HG02623 (cell line): Measurements from ENCODE around the gene LCORL.
"Not testable (repeated sequence)": the region's sequence is repeated elsewhere in the genome, so short reads cannot be mapped to it uniquely, and the experiment has no call there.

Experiments used
- ATAC-seq: cut with Tn5 transposase; IDR thresholded peaks from one replicate; pipeline ENCODE4 v1.9.1; 2021; ENCODE audit warnings: moderate library complexity; ENCODE audit not compliant: unreplicated experiment

Gene LCORL

GRCh38 chr4:18020671-18021469 is 685 bp downstream of the LCORL start:
- peak; percentile 8 for ATAC-seq

- ATAC-seq, result no peak
These were observed 1.3 kb downstream of the LCORL start for GRCh38 chr4:18020145-18020670.

- no peak for ATAC-seq
These were observed 7.3 kb downstream of the LCORL start for GRCh38 chr4:18014269-18014668.

- no peak for ATAC-seq
These were observed 8.6 kb downstream of the LCORL start for GRCh38 chr4:18012807-18013462.

GRCh38 chr4:18012134-18012806 is 9.3 kb downstream of the LCORL start:
- ATAC-seq, result no peak

GRCh38 chr4:18007625-18008024 is 13.9 kb downstream of the LCORL start:
- peak; percentile 47 for ATAC-seq

GRCh38 chr4:18006432-18006831 is 15.1 kb downstream of the LCORL start:
- not testable (repeated sequence) for ATAC-seq

- ATAC-seq, result no peak
These were observed 24.4 kb downstream of the LCORL start for GRCh38 chr4:17997129-17997528.

GRCh38 chr4:17995165-17995564 is 26.4 kb downstream of the LCORL start:
- ATAC-seq, result no peak

- no peak for ATAC-seq
These were observed 35.7 kb downstream of the LCORL start for GRCh38 chr4:17985832-17986231.

- no peak for ATAC-seq
These were observed 40.5 kb downstream of the LCORL start for GRCh38 chr4:17981063-17981462.

GRCh38 chr4:17968721-17969120 is 52.8 kb downstream of the LCORL start:
- ATAC-seq, result no peak

GRCh38 chr4:17967078-17967477 is 54.5 kb downstream of the LCORL start:
- no peak for ATAC-seq

GRCh38 chr4:17966312-17966711 is 55.2 kb downstream of the LCORL start:
- ATAC-seq, result no peak

- no peak for ATAC-seq
These were observed 57.0 kb downstream of the LCORL start for GRCh38 chr4:17964576-17964975.

GRCh38 chr4:17962171-17962570 is 59.4 kb downstream of the LCORL start:
- ATAC-seq, result no peak

- no peak for ATAC-seq
These were observed 60.3 kb downstream of the LCORL start for GRCh38 chr4:17961249-17961648.

GRCh38 chr4:17958181-17958580 is 63.4 kb downstream of the LCORL start:
- ATAC-seq, result no peak

- no peak for ATAC-seq
These were observed 63.9 kb downstream of the LCORL start for GRCh38 chr4:17957688-17958087.

- ATAC-seq, result no peak
These were observed 65.3 kb downstream of the LCORL start for GRCh38 chr4:17956245-17956644.

GRCh38 chr4:17945303-17945702 is 76.3 kb downstream of the LCORL start:
- no peak for ATAC-seq

- ATAC-seq, result no peak
These were observed 79.8 kb downstream of the LCORL start for GRCh38 chr4:17941731-17942130.
